ENCODE measurements around the gene MTF2. TPM values are rescaled to one million over a fixed set of nuclear protein-coding genes. Genes with fewer than 3 reads are reported as not detected.

MTF2 gene
- total RNA-seq, 1 donor from 2014 or later, result 24.0 TPM

GRCh38 chr1:93109578-93109977, 30.5 kb downstream of the MTF2 start:
- Histone ChIP-seq H3K9me3 (ENCODE audit: control insufficient read depth in 3 of 3, low read length in 3 of 3) (no peaks in the 10 kb centered on the region), H3K4me1 (ENCODE audit: control insufficient read depth in 3 of 3, insufficient read depth in 3 of 3, low read length in 3 of 3) (peaks cover 0 to 5% (median 3%) of the 10 kb centered on the region in 3 donors), H3K36me3 (ENCODE audit: control insufficient read depth in 3 of 3, insufficient read depth in 3 of 3, low read length in 3 of 3) (peaks cover 0 to 5% (median 0%) of the 10 kb centered on the region in 3 donors), H3K27me3 (ENCODE audit: control insufficient read depth in 3 of 3, insufficient read depth in 3 of 3, low read length in 3 of 3) (no peaks in the 10 kb centered on the region), H3K9ac (ENCODE audit: low read depth in 1 of 3, low read length in 3 of 3) (no peak overlapping the region), H3K27ac (ENCODE audit: low read depth, low read length) (no peak overlapping the region), H3K4me3 (ENCODE audit: low read length in 3 of 3) (no peak overlapping the region)

GRCh38 chr1:93111065-93111464, 32.0 kb downstream of the MTF2 start:
- H3K4me1 ChIP-seq (ENCODE audit: control insufficient read depth in 3 of 3, insufficient read depth in 3 of 3, low read length in 3 of 3), result peaks cover 0 to 5% (median 3%) of the 10 kb centered on the region in 3 donors
- H3K36me3 ChIP-seq (ENCODE audit: control insufficient read depth in 3 of 3, insufficient read depth in 3 of 3, low read length in 3 of 3), result peaks cover 0 to 11% (median 3%) of the 10 kb centered on the region in 3 donors
- H3K4me3 ChIP-seq (ENCODE audit: low read length in 3 of 3), result no peak overlapping the region
- H3K27me3 ChIP-seq (ENCODE audit: control insufficient read depth in 3 of 3, insufficient read depth in 3 of 3, low read length in 3 of 3), result no peaks in the 10 kb centered on the region
- no peaks in the 10 kb centered on the region for H3K9me3 ChIP-seq (ENCODE audit: control insufficient read depth in 3 of 3, low read length in 3 of 3)
- H3K9ac ChIP-seq (ENCODE audit: low read depth in 1 of 3, low read length in 3 of 3), result peak overlapping the region in 1 of 3 donors; percentile 16
- H3K27ac ChIP-seq (ENCODE audit: low read depth, low read length), result peak overlapping the region; percentile 21

GRCh38 chr1:93111561-93111960, 32.5 kb downstream of the MTF2 start:
- Histone ChIP-seq H3K9ac (ENCODE audit: low read depth in 1 of 3, low read length in 3 of 3) (no peak overlapping the region), H3K27ac (ENCODE audit: low read depth, low read length) (peak overlapping the region; percentile 21), H3K36me3 (ENCODE audit: control insufficient read depth in 3 of 3, insufficient read depth in 3 of 3, low read length in 3 of 3) (peaks cover 0 to 14% (median 3%) of the 10 kb centered on the region in 3 donors), H3K4me1 (ENCODE audit: control insufficient read depth in 3 of 3, insufficient read depth in 3 of 3, low read length in 3 of 3) (peaks cover 0 to 5% (median 3%) of the 10 kb centered on the region in 3 donors), H3K9me3 (ENCODE audit: control insufficient read depth in 3 of 3, low read length in 3 of 3) (no peaks in the 10 kb centered on the region), H3K4me3 (ENCODE audit: low read length in 3 of 3) (no peak overlapping the region), H3K27me3 (ENCODE audit: control insufficient read depth in 3 of 3, insufficient read depth in 3 of 3, low read length in 3 of 3) (no peaks in the 10 kb centered on the region)

GRCh38 chr1:93113127-93113526, 34.0 kb downstream of the MTF2 start:
- H3K9me3 ChIP-seq (ENCODE audit: control insufficient read depth in 3 of 3, low read length in 3 of 3), result no peaks in the 10 kb centered on the region
- peaks cover 0 to 5% (median 3%) of the 10 kb centered on the region in 3 donors for H3K4me1 ChIP-seq (ENCODE audit: control insufficient read depth in 3 of 3, insufficient read depth in 3 of 3, low read length in 3 of 3)
- H3K36me3 ChIP-seq (ENCODE audit: control insufficient read depth in 3 of 3, insufficient read depth in 3 of 3, low read length in 3 of 3), result peaks cover 0 to 21% (median 3%) of the 10 kb centered on the region in 3 donors
- H3K27ac ChIP-seq (ENCODE audit: low read depth, low read length), result no peak overlapping the region
- H3K27me3 ChIP-seq (ENCODE audit: control insufficient read depth in 3 of 3, insufficient read depth in 3 of 3, low read length in 3 of 3), result no peaks in the 10 kb centered on the region
- H3K9ac ChIP-seq (ENCODE audit: low read depth in 1 of 3, low read length in 3 of 3), result no peak overlapping the region
- H3K4me3 ChIP-seq (ENCODE audit: low read length in 3 of 3), result no peak overlapping the region

GRCh38 chr1:93114391-93114790, 35.3 kb downstream of the MTF2 start:
- Histone ChIP-seq H3K9me3 (ENCODE audit: control insufficient read depth in 3 of 3, low read length in 3 of 3) (no peaks in the 10 kb centered on the region), H3K4me1 (ENCODE audit: control insufficient read depth in 3 of 3, insufficient read depth in 3 of 3, low read length in 3 of 3) (peaks cover 0 to 5% (median 3%) of the 10 kb centered on the region in 3 donors), H3K27me3 (ENCODE audit: control insufficient read depth in 3 of 3, insufficient read depth in 3 of 3, low read length in 3 of 3) (no peaks in the 10 kb centered on the region), H3K36me3 (ENCODE audit: control insufficient read depth in 3 of 3, insufficient read depth in 3 of 3, low read length in 3 of 3) (peaks cover 0 to 23% (median 3%) of the 10 kb centered on the region in 3 donors), H3K4me3 (ENCODE audit: low read length in 3 of 3) (no peak overlapping the region), H3K27ac (ENCODE audit: low read depth, low read length) (no peak overlapping the region), H3K9ac (ENCODE audit: low read depth in 1 of 3, low read length in 3 of 3) (no peak overlapping the region)

GRCh38 chr1:93120614-93121013, 41.5 kb downstream of the MTF2 start:
- Histone ChIP-seq H3K27me3 (ENCODE audit: control insufficient read depth in 3 of 3, insufficient read depth in 3 of 3, low read length in 3 of 3) (no peaks in the 10 kb centered on the region), H3K9me3 (ENCODE audit: control insufficient read depth in 3 of 3, low read length in 3 of 3) (no peaks in the 10 kb centered on the region), H3K4me1 (ENCODE audit: control insufficient read depth in 3 of 3, insufficient read depth in 3 of 3, low read length in 3 of 3) (no peaks in the 10 kb centered on the region), H3K9ac (ENCODE audit: low read depth in 1 of 3, low read length in 3 of 3) (peak overlapping the region in 1 of 3 donors; percentile 8), H3K27ac (ENCODE audit: low read depth, low read length) (no peak overlapping the region), H3K4me3 (ENCODE audit: low read length in 3 of 3) (no peak overlapping the region), H3K36me3 (ENCODE audit: control insufficient read depth in 3 of 3, insufficient read depth in 3 of 3, low read length in 3 of 3) (peaks cover 0 to 15% (median 2%) of the 10 kb centered on the region in 3 donors)

- Histone ChIP-seq H3K27me3 (ENCODE audit: control insufficient read depth in 3 of 3, insufficient read depth in 3 of 3, low read length in 3 of 3) (no peaks in the 10 kb centered on the region), H3K4me3 (ENCODE audit: low read length in 3 of 3) (no peak overlapping the region), H3K36me3 (ENCODE audit: control insufficient read depth in 3 of 3, insufficient read depth in 3 of 3, low read length in 3 of 3) (peaks cover 0 to 4% (median 2%) of the 10 kb centered on the region in 3 donors), H3K4me1 (ENCODE audit: control insufficient read depth in 3 of 3, insufficient read depth in 3 of 3, low read length in 3 of 3) (no peaks in the 10 kb centered on the region), H3K9me3 (ENCODE audit: control insufficient read depth in 3 of 3, low read length in 3 of 3) (no peaks in the 10 kb centered on the region), H3K9ac (ENCODE audit: low read depth in 1 of 3, low read length in 3 of 3) (no peak overlapping the region), H3K27ac (ENCODE audit: low read depth, low read length) (no peak overlapping the region)
Observed at GRCh38 chr1:93123201-93123783, 44.2 kb downstream of the MTF2 start.

- no peak overlapping the region for H3K27ac ChIP-seq (ENCODE audit: low read depth, low read length)
- H3K4me1 ChIP-seq (ENCODE audit: control insufficient read depth in 3 of 3, insufficient read depth in 3 of 3, low read length in 3 of 3), result no peaks in the 10 kb centered on the region
- H3K4me3 ChIP-seq (ENCODE audit: low read length in 3 of 3), result no peak overlapping the region
Observed at GRCh38 chr1:93124556-93125355, 45.7 kb downstream of the MTF2 start.

GRCh38 chr1:93129507-93130099, 50.5 kb downstream of the MTF2 start:
- Histone ChIP-seq H3K9ac (ENCODE audit: low read depth in 1 of 3, low read length in 3 of 3) (no peak overlapping the region), H3K36me3 (ENCODE audit: control insufficient read depth in 3 of 3, insufficient read depth in 3 of 3, low read length in 3 of 3) (peaks cover 0 to 7% (median 2%) of the 10 kb centered on the region in 3 donors), H3K27ac (ENCODE audit: low read depth, low read length) (no peak overlapping the region), H3K4me1 (ENCODE audit: control insufficient read depth in 3 of 3, insufficient read depth in 3 of 3, low read length in 3 of 3) (no peaks in the 10 kb centered on the region), H3K27me3 (ENCODE audit: control insufficient read depth in 3 of 3, insufficient read depth in 3 of 3, low read length in 3 of 3) (no peaks in the 10 kb centered on the region), H3K9me3 (ENCODE audit: control insufficient read depth in 3 of 3, low read length in 3 of 3) (no peaks in the 10 kb centered on the region), H3K4me3 (ENCODE audit: low read length in 3 of 3) (no peak overlapping the region)

More at GRCh38 chr1:93124556-93125355, 45.7 kb downstream of the MTF2 start:
- H3K36me3 ChIP-seq (ENCODE audit: control insufficient read depth in 3 of 3, insufficient read depth in 3 of 3, low read length in 3 of 3), result no peaks in the 10 kb centered on the region
- H3K27me3 ChIP-seq (ENCODE audit: control insufficient read depth in 3 of 3, insufficient read depth in 3 of 3, low read length in 3 of 3), result no peaks in the 10 kb centered on the region
- no peaks in the 10 kb centered on the region for H3K9me3 ChIP-seq (ENCODE audit: control insufficient read depth in 3 of 3, low read length in 3 of 3)
- H3K9ac ChIP-seq (ENCODE audit: low read depth in 1 of 3, low read length in 3 of 3), result no peak overlapping the region

- Histone ChIP-seq H3K9me3 (ENCODE audit: control insufficient read depth in 3 of 3, low read length in 3 of 3) (no peaks in the 10 kb centered on the region), H3K36me3 (ENCODE audit: control insufficient read depth in 3 of 3, insufficient read depth in 3 of 3, low read length in 3 of 3) (peaks cover 5 to 23% (median 9%) of the 10 kb centered on the region in 3 donors), H3K4me1 (ENCODE audit: control insufficient read depth in 3 of 3, insufficient read depth in 3 of 3, low read length in 3 of 3) (no peaks in the 10 kb centered on the region), H3K27me3 (ENCODE audit: control insufficient read depth in 3 of 3, insufficient read depth in 3 of 3, low read length in 3 of 3) (no peaks in the 10 kb centered on the region), H3K27ac (ENCODE audit: low read depth, low read length) (no peak overlapping the region), H3K4me3 (ENCODE audit: low read length in 3 of 3) (no peak overlapping the region), H3K9ac (ENCODE audit: low read depth in 1 of 3, low read length in 3 of 3) (no peak overlapping the region)
Observed at GRCh38 chr1:93132638-93133037, 53.6 kb downstream of the MTF2 start.
